GM23338 (cell line): ENCODE measurements around the gene EDIL3.

Experiments
- POLR2AphosphoS5 ChIP-seq: IDR thresholded peaks from 2 replicates; pipeline ENCODE4 v1.6.1; 2016; ENCODE audit warnings: antibody characterized with exemption, low read depth
- TF ChIP-seq, protein P1 (sequence below), 2 experiments: fragments of 200-600 bp in 1 of 2; sonication (generic) in 1 of 2; conservative IDR thresholded peaks; 2 replicates each; pipeline versions ENCODE4 v1.5.1 to v1.6.1; 2016 to 2017; ENCODE audit warnings: antibody characterized with exemption in 2 of 2, low read depth in 2 of 2, mild to moderate bottlenecking in 2 of 2, moderate library complexity in 1 of 2
- TF ChIP-seq, protein P2 (sequence below): IDR thresholded peaks from 2 replicates; pipeline ENCODE4 v1.6.1; 2016; ENCODE audit warnings: antibody characterized with exemption
- TF ChIP-seq, protein P3 (sequence below): IDR thresholded peaks from one replicate; pipeline ENCODE4 v1.6.1; 2018; ENCODE audit warnings: antibody characterized with exemption; ENCODE audit not compliant: unreplicated experiment

GRCh38 chr5:84227236-84227635 is 157.4 kb downstream of the EDIL3 start:
- TF ChIP-seq, protein P1, sequence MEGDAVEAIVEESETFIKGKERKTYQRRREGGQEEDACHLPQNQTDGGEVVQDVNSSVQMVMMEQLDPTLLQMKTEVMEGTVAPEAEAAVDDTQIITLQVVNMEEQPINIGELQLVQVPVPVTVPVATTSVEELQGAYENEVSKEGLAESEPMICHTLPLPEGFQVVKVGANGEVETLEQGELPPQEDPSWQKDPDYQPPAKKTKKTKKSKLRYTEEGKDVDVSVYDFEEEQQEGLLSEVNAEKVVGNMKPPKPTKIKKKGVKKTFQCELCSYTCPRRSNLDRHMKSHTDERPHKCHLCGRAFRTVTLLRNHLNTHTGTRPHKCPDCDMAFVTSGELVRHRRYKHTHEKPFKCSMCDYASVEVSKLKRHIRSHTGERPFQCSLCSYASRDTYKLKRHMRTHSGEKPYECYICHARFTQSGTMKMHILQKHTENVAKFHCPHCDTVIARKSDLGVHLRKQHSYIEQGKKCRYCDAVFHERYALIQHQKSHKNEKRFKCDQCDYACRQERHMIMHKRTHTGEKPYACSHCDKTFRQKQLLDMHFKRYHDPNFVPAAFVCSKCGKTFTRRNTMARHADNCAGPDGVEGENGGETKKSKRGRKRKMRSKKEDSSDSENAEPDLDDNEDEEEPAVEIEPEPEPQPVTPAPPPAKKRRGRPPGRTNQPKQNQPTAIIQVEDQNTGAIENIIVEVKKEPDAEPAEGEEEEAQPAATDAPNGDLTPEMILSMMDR (conservative IDR thresholded peaks at IDR 0.05; ENCODE audit: low read depth in 2 of 2), result no peak
- no peak for TF ChIP-seq POLR2AphosphoS5
- TF ChIP-seq, protein P2, sequence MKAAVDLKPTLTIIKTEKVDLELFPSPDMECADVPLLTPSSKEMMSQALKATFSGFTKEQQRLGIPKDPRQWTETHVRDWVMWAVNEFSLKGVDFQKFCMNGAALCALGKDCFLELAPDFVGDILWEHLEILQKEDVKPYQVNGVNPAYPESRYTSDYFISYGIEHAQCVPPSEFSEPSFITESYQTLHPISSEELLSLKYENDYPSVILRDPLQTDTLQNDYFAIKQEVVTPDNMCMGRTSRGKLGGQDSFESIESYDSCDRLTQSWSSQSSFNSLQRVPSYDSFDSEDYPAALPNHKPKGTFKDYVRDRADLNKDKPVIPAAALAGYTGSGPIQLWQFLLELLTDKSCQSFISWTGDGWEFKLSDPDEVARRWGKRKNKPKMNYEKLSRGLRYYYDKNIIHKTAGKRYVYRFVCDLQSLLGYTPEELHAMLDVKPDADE, result no peak
- TF ChIP-seq, protein P3, sequence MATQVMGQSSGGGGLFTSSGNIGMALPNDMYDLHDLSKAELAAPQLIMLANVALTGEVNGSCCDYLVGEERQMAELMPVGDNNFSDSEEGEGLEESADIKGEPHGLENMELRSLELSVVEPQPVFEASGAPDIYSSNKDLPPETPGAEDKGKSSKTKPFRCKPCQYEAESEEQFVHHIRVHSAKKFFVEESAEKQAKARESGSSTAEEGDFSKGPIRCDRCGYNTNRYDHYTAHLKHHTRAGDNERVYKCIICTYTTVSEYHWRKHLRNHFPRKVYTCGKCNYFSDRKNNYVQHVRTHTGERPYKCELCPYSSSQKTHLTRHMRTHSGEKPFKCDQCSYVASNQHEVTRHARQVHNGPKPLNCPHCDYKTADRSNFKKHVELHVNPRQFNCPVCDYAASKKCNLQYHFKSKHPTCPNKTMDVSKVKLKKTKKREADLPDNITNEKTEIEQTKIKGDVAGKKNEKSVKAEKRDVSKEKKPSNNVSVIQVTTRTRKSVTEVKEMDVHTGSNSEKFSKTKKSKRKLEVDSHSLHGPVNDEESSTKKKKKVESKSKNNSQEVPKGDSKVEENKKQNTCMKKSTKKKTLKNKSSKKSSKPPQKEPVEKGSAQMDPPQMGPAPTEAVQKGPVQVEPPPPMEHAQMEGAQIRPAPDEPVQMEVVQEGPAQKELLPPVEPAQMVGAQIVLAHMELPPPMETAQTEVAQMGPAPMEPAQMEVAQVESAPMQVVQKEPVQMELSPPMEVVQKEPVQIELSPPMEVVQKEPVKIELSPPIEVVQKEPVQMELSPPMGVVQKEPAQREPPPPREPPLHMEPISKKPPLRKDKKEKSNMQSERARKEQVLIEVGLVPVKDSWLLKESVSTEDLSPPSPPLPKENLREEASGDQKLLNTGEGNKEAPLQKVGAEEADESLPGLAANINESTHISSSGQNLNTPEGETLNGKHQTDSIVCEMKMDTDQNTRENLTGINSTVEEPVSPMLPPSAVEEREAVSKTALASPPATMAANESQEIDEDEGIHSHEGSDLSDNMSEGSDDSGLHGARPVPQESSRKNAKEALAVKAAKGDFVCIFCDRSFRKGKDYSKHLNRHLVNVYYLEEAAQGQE, result no peak
